ENCODE results near the gene ARHGAP23.
"Not testable (repeated sequence)": the region's sequence is repeated elsewhere in the genome, so short reads cannot be mapped to it uniquely, and the experiment has no call there.

Gene ARHGAP23

DNA sequence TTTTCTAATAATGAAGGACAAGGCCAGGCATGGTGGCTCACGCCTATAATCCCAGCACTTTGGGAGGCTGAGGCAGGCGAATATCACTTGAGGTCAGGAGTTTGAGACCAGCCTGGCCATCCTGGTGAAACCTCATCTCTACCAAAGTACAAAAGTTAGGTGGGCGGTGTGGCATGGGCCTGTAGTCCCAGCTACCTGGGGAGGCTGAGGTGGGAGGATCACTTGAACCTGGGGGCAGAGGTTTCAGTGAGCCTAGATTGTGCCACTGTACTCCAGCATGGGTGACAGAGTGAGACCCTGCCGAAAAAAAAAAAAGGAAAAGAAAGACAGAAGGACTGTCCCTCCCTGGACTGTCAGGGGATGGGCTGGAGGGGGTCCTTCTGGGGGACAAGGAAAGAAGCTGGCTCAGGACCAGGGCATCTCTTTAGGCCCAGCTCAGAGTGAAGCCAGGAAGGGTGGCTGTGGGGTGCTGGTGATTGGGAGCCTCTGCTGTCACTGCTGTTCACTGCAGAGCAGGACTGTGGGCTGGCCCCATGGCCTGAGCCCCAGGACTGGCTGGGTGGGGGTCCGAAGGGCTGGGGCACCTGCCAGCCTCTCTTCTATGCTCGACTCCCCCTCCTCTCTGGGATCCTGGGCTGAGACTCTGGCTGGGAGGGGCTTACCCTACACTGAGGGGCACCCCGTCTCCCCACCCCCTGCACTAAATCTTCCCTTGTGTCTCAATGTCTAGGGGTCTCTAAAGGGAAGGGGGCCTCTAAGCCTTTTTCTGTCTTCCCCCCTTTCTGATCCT lies 909 bp upstream of the ARHGAP23 start:
- no peaks in the 10 kb centered on the region for H3K4me1 ChIP-seq
- H3K36me3 ChIP-seq (replicated peaks), result no peaks in the 10 kb centered on the region
- H3K27me3 ChIP-seq (ENCODE audit: low read depth), result peaks cover 6% of the 10 kb centered on the region; the same call in 1 of the 2 replicates
- in situ Hi-C loops (cut with MboI; ENCODE audit: low sequenced_read_pairs), result loop anchor here (10.0 kb wide), 2 partner anchors 57 to 237 kb away; no protein-coding TSS in a partner anchor
- DNase-seq (ENCODE audit: low spot score in 2 of 2), result no peak
- no peak overlapping the region; the same call in 1 of the 2 replicates for H3K4me3 ChIP-seq
- no peaks in the 10 kb centered on the region for H3K9me3 ChIP-seq

DNA sequence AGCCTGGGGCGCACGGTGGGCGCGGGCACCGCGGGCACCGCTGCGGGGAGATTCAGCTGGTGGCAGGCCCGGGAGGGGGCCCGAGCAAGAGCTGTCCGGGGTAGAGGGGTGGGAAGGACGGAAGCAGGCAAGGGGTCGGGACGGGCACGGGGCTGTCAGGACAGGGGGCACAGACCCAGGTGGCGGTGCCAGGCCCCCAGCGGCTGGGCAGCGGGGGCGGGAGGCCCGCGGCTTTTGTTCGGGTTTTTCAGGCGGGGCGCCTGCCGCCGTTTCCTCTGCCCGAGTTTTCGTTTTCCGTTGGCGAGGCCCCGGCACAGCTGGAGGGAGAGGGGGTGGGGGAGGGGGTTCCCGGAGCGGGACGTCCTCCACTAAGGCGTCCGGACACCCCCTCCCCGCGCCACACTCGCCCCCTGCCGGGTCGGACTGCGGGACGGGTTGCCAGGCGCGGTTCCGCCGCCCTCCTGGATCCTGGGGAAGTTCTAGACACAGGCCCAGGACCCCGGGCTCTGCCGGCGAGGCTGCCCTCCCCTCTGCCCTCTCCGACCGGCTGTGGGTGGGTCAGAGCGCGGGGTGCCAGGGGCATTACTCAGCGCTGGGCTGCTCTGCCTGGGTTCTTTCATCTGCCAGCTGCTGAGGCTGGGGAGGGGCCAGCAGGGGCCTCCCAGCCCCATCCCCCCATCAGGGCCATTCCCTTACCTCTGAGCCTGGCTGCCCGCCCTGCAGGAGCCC lies 543 bp downstream of the ARHGAP23 start:
- Histone ChIP-seq H3K4me1 (no peaks in the 10 kb centered on the region), H3K36me3 (replicated peaks) (no peaks in the 10 kb centered on the region), H3K4me3 (peak overlapping the region; percentile 8; the same call in 1 of the 2 replicates), H3K27me3 (ENCODE audit: low read depth) (peaks cover 7% of the 10 kb centered on the region; the same call in 1 of the 2 replicates), H3K9me3 (no peaks in the 10 kb centered on the region)
- DNase-seq (ENCODE audit: low spot score in 2 of 2), result no peak
- in situ Hi-C loops (cut with MboI; ENCODE audit: low sequenced_read_pairs), result loop anchor here (10.0 kb wide), 2 partner anchors 56 to 236 kb away; no protein-coding TSS in a partner anchor

DNA sequence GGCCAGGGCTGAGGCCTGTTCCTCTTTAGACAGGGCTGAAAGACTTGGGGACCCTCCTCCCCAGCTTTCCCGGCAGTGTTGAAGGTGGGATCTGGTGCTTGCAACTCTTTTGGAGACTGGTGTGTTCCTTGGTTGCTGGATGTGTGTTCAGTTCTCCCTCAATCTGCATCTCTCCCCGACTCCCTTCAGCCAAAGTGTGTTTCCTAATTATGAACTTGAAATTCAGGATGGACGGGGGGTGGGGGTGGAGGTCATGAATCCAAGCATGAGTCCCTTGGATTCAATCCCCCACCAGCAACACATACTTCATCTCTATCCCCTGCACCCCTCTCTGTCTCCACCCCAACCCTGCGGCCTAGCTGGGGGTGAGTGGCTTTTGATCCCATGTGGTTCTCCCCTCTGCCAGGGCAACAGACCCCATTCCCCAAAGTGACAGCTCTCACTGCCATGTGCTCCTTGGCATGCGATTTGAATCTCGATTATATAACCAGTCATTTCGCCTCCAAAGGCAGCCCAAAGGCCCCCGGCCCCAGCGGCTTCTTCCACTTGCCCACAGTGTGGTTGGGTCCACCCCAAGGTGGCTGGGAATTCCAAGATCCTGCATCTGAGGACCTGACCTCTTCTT lies 1.3 kb downstream of the ARHGAP23 start:
- no peaks in the 10 kb centered on the region for H3K4me1 ChIP-seq
- H3K4me3 ChIP-seq, result no peak overlapping the region
- H3K27me3 ChIP-seq (ENCODE audit: low read depth), result peaks cover 7% of the 10 kb centered on the region; the same call in 1 of the 2 replicates
- no peaks in the 10 kb centered on the region for H3K36me3 ChIP-seq (replicated peaks)
- no peaks in the 10 kb centered on the region for H3K9me3 ChIP-seq
- DNase-seq (ENCODE audit: low spot score in 2 of 2), result no peak
- in situ Hi-C loops (cut with MboI; ENCODE audit: low sequenced_read_pairs), result loop anchor here (10.0 kb wide), 2 partner anchors 55 to 235 kb away; no protein-coding TSS in a partner anchor

DNA sequence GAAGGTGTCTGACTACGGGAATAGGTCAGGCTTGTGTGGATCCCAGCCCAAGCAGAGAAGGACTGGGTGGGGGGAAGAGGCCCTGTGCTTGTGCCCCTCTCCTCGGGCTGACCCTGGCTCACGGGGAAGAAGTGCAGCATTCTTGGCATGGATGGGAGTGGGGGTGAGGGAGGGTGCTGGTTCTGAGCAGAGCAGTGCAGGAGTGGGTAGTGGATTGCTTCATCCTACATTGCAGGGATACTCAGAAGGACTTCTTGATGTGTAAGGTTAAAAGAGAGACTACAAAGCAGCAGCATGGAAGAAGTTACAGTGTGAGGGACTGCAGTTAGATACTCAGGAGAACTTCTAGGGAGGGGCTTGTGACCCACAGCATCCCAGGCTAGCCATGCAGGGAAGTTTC lies 2.1 kb downstream of the ARHGAP23 start:
- Histone ChIP-seq H3K36me3 (replicated peaks) (no peaks in the 10 kb centered on the region), H3K4me3 (no peak overlapping the region), H3K9me3 (no peaks in the 10 kb centered on the region), H3K4me1 (no peaks in the 10 kb centered on the region), H3K27me3 (ENCODE audit: low read depth) (peaks cover 7% of the 10 kb centered on the region; the same call in 1 of the 2 replicates)
- no peak for DNase-seq (ENCODE audit: low spot score in 2 of 2)
- in situ Hi-C loops (cut with MboI; ENCODE audit: low sequenced_read_pairs), result no loop called here

DNA sequence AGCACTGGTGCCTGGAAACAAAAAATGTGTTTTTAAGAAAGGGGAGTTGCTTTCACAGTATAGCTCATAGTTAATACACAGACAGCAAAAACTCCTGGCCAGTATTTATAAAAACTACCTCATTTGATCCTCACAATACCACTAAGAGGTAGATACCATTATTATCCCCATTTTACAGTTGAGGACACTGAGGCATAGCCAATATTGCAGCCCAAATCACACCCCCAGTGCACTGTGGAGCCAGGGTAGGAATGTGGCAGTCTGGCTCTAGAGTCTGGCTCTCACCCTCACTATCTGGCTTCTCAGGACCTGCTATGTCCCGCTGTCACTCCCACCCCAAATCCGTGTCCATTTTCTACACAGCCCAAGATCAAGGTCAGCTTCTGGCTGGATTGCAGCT lies 2.6 kb downstream of the ARHGAP23 start:
- Histone ChIP-seq H3K27me3 (ENCODE audit: low read depth) (peaks cover 7% of the 10 kb centered on the region; the same call in 1 of the 2 replicates), H3K9me3 (no peaks in the 10 kb centered on the region), H3K4me1 (no peaks in the 10 kb centered on the region), H3K36me3 (replicated peaks) (no peaks in the 10 kb centered on the region), H3K4me3 (no peak overlapping the region)
- no peak for DNase-seq (ENCODE audit: low spot score in 2 of 2)
- in situ Hi-C loops (cut with MboI; ENCODE audit: low sequenced_read_pairs), result no loop called here

DNA sequence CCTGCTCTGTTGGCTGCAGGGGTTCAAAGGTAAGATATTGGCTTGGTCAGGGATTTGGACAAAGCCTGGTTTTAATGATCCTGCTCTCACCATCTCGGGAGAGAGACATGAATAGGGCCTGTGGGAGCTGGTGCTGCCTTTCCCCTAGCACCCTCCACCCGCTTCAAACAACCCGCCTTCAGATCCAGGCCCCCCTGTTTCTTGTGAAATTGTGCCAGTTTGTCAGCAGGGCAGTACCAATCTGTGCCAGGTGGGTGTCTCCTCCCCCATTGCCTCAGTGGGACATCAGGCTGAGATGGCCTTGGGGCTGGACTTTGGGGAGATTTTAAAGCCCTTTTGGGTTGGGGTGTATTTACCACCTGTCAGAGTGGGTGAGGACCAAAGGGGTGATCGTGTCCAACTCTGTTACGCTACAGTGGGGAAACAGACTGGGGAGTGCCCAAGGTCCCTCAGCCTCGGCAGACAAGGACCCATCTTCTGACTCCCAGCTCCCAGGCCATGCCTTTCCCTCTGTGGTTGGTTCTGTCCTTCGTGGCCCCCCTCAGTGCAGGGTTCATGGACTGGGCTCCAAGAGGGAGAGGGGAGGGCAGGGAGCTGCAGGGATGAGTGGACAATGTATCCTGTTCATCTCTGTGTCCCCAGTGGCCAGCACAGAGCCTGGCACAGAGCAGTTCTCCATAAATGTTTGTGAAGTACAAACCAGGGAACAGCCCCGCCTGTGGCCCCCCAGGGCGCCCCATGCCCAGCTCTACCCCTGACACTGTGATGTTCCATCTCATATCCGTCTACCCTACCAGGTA lies 3.3 kb downstream of the ARHGAP23 start:
- Histone ChIP-seq H3K36me3 (replicated peaks) (no peaks in the 10 kb centered on the region), H3K27me3 (ENCODE audit: low read depth) (peaks cover 9% of the 10 kb centered on the region; the same call in 1 of the 2 replicates), H3K9me3 (no peaks in the 10 kb centered on the region), H3K4me1 (no peaks in the 10 kb centered on the region), H3K4me3 (no peak overlapping the region)
- in situ Hi-C loops (cut with MboI; ENCODE audit: low sequenced_read_pairs), result no loop called here
- DNase-seq (ENCODE audit: low spot score in 2 of 2), result no peak

DNA sequence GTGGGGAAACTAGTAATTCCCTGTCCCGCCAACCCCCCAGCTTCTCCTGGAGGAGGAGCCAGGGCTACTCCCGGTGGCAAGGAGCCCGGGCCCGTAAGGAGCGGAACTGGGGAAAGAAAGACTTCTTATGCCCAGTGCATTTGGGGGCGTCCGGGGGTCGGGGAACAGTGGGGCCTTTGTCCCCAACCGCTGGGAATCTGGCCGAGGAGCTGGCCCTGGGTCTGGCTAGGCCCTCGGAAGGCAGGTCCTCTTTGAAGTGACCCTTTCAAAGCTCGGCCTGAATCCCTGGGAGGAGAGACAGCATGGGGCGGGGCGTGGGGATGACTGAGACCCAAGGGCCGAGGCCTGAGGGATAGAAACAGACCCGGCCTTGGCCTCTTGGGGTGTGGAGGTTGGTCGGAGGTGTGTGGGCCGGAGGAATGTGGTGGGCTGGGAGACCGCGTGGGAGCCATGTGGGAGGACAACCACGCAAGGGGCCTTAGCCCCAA lies 6.0 kb downstream of the ARHGAP23 start:
- Histone ChIP-seq H3K4me3 (no peak overlapping the region), H3K27me3 (ENCODE audit: low read depth) (peaks cover 7% of the 10 kb centered on the region; the same call in 1 of the 2 replicates), H3K4me1 (peaks cover 2% of the 10 kb centered on the region), H3K36me3 (replicated peaks) (no peaks in the 10 kb centered on the region), H3K9me3 (no peaks in the 10 kb centered on the region)
- in situ Hi-C loops (cut with MboI; ENCODE audit: low sequenced_read_pairs), result no loop called here
- no peak for DNase-seq (ENCODE audit: low spot score in 2 of 2)

DNA sequence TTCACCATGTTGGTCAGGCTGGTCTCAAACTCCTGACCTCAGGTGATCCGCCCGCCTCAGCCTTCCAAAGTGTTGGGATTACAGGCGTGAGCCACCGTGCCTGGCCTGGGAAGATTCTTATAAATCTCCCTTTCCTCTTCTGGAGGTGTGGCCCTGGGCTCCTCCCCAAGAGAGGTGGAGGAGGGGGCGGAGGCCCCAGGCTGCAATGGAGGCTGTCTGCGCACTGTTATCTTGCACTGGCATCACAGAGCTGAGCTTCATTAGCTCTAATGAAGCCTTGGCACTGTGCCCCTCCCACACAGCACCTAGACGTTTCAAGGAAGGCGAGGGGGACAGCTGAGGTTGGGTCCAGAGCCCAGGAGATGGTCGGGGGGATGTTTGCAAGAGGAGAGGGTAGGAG lies 7.5 kb downstream of the ARHGAP23 start:
- DNase-seq (ENCODE audit: low spot score in 2 of 2), result no peak
- H3K9me3 ChIP-seq, result no peaks in the 10 kb centered on the region
- no peaks in the 10 kb centered on the region for H3K36me3 ChIP-seq (replicated peaks)
- peaks cover 7% of the 10 kb centered on the region for H3K4me1 ChIP-seq
- in situ Hi-C loops (cut with MboI; ENCODE audit: low sequenced_read_pairs), result no loop called here
- no peak overlapping the region for H3K4me3 ChIP-seq
- peaks cover 10% of the 10 kb centered on the region; the same call in 1 of the 2 replicates for H3K27me3 ChIP-seq (ENCODE audit: low read depth)

DNA sequence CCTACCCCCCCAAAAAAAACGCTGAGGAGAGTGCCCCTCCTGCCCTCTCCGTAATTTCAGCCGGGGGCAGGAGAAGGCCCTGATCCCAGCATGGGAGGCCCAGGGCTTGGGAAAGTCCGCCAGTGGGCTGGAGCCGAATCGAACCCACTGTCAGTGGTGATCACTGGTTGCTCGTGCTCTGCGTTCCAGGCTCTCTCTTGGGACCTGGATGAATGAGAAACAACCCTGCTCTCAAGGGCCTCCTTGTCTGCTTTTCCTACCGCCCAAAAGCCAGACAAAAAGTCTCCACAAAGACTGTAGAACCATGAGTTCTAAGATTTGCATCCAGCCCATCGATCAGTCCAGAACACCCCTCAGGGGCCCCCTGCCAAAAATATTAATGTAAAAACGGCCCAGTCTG lies 8.1 kb downstream of the ARHGAP23 start:
- in situ Hi-C loops (cut with MboI; ENCODE audit: low sequenced_read_pairs), result no loop called here
- H3K36me3 ChIP-seq (replicated peaks), result no peaks in the 10 kb centered on the region
- peaks cover 7% of the 10 kb centered on the region for H3K4me1 ChIP-seq
- H3K27me3 ChIP-seq (ENCODE audit: low read depth), result peaks cover 11% of the 10 kb centered on the region; the same call in 1 of the 2 replicates
- no peaks in the 10 kb centered on the region for H3K9me3 ChIP-seq
- H3K4me3 ChIP-seq, result no peak overlapping the region
- no peak for DNase-seq (ENCODE audit: low spot score in 2 of 2)

DNA sequence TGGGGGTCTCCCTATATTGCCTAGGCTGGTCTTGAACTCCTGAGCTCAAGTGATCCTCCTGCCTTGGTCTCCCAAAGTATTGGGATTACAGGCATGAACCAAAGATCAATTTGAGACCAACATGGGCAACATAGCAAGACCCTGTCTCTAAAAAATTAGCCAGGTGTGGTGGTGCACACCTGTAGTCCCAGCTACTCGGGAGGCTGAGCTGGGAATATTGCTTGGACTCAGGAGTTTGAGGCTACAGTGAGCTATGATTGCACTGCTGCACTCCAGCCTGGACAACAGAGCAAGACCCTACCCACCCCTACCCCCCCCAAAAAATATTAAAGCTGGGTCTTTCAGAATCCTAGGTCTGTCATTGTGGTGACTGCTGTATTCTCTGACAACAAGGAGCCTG lies 9.0 kb downstream of the ARHGAP23 start:
- H3K4me1 ChIP-seq; H3K4me3 ChIP-seq; H3K9me3 ChIP-seq; H3K36me3 ChIP-seq (replicated peaks); in situ Hi-C loops (cut with MboI; ENCODE audit: low sequenced_read_pairs); DNase-seq (ENCODE audit: low spot score in 2 of 2): not testable (repeated sequence)
- H3K27me3 ChIP-seq (ENCODE audit: low read depth), result peaks cover 19% of the 10 kb centered on the region

DNA sequence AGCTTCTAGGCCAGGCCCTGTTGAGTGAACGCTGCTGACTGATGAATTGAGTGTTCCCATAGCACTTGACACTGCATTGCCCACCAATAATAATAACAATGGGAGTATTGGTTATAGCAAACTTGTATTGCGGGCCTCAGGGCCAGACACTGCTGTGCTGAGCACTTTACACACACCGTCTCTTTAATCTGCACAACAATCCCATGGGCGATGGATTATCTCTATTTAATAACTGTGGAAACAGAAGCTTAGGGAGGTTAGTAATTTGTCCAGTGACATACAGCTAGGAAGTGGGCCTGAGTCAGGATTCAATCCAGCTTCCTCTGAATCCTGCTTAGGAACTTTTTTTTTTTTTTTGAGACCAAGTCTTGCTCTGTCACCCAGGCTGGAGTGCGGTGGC lies 11.2 kb downstream of the ARHGAP23 start:
- in situ Hi-C loops (cut with MboI; ENCODE audit: low sequenced_read_pairs), result no loop called here
- peaks cover 30% of the 10 kb centered on the region for H3K27me3 ChIP-seq (ENCODE audit: low read depth)
- no peak overlapping the region for H3K4me3 ChIP-seq
- peak; percentile 69 to 87 for DNase-seq (ENCODE audit: low spot score in 2 of 2)
- H3K9me3 ChIP-seq, result no peaks in the 10 kb centered on the region
- peaks cover 7% of the 10 kb centered on the region for H3K4me1 ChIP-seq
- H3K36me3 ChIP-seq (replicated peaks), result no peaks in the 10 kb centered on the region

DNA sequence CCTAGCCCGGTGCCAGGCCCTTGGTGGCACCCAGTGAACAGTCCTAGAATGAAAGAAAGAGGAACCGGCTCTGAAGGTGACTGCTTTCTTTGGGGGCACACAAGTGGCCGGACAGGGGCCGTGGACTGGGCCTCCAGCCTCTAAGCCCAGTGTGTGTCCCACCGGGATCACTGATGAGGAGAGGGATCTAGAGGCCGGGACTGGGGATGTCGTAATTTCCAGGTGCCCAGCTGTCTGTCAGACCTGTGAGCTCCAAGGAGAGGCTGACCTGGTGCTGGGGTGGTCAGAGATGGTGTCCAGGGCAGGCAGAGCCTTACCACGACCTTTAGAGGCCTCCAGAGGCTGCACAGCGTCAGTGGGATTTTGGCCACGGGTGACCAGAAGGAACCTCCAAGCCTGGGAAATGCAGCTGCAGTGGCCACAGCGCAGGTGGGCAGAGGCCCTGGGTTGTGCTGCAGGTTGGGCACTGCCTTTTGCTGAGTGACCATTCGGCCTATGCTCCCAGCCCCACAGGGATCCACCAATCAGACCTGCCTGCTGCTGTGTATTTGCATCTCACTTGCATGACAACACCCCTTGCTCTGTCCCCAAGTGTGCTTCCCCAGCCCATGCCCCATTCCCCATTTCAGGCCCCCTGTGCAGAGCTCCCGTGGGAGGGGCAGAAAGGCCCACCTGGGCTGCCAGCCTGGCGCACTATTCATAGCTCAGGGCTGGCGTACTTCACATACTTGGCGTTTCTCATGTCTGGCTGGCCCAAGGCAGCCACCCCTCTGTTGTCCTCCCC lies 12.5 kb downstream of the ARHGAP23 start:
- H3K27me3 ChIP-seq (ENCODE audit: low read depth), result peaks cover 30% of the 10 kb centered on the region
- H3K4me3 ChIP-seq, result no peak overlapping the region
- no peaks in the 10 kb centered on the region for H3K9me3 ChIP-seq
- in situ Hi-C loops (cut with MboI; ENCODE audit: low sequenced_read_pairs), result loop anchor here (5.0 kb wide), 1 partner anchor 46 kb away; no protein-coding TSS in a partner anchor
- H3K36me3 ChIP-seq (replicated peaks), result no peaks in the 10 kb centered on the region
- H3K4me1 ChIP-seq, result peaks cover 7% of the 10 kb centered on the region
- no peak for DNase-seq (ENCODE audit: low spot score in 2 of 2)
